Stimulated activated CD8-positive, alpha-beta memory T cell treated with anti-CD3 and anti-CD28 coated beads, Interleukin-12 subunit alpha, Interleukin-12 subunit beta, amount 100 ng/mL, for 1 hour (primary cell): ENCODE results near the gene NT5DC2.

ENCODE experiments used
- DNase-seq: peaks from one replicate; pipeline ENCODE4 v3.0.0-alpha.2; 2020; ENCODE audit warnings: low read depth

The NT5DC2 gene

GRCh38 chr3:52524752-52525679, 8.6 kb downstream of the NT5DC2 start:
- no peak for DNase-seq

GRCh38 chr3:52524258-52524751, 9.4 kb downstream of the NT5DC2 start:
- DNase-seq, result no peak

GRCh38 chr3:52523386-52524257, 10.0 kb downstream of the NT5DC2 start:
- no peak for DNase-seq

GRCh38 chr3:52522651-52523251, 10.9 kb downstream of the NT5DC2 start:
- DNase-seq, result no peak

- DNase-seq, result no peak
Observed at GRCh38 chr3:52521881-52522650, 11.6 kb downstream of the NT5DC2 start.

- no peak for DNase-seq
Observed at GRCh38 chr3:52521488-52521824, 12.2 kb downstream of the NT5DC2 start.

- DNase-seq, result no peak
Observed at GRCh38 chr3:52520716-52521487, 12.8 kb downstream of the NT5DC2 start.

GRCh38 chr3:52520141-52520667, 13.5 kb downstream of the NT5DC2 start:
- no peak for DNase-seq

GRCh38 chr3:52519445-52520140, 14.1 kb downstream of the NT5DC2 start:
- no peak for DNase-seq

GRCh38 chr3:52518723-52519444, 14.8 kb downstream of the NT5DC2 start:
- DNase-seq, result no peak

- DNase-seq, result no peak
Observed at GRCh38 chr3:52517796-52518722, 15.6 kb downstream of the NT5DC2 start.

- no peak for DNase-seq
Observed at GRCh38 chr3:52516509-52517195, 17.0 kb downstream of the NT5DC2 start.

GRCh38 chr3:52515192-52515591, 18.5 kb downstream of the NT5DC2 start:
- DNase-seq, result no peak

- DNase-seq, result no peak
Observed at GRCh38 chr3:52514576-52514975, 19.1 kb downstream of the NT5DC2 start.

- DNase-seq, result no peak
Observed at GRCh38 chr3:52513281-52513680, 20.4 kb downstream of the NT5DC2 start.

- no peak for DNase-seq
Observed at GRCh38 chr3:52512727-52513126, 20.9 kb downstream of the NT5DC2 start.

GRCh38 chr3:52512105-52512504, 21.6 kb downstream of the NT5DC2 start:
- no peak for DNase-seq

- no peak for DNase-seq
Observed at GRCh38 chr3:52511509-52511908, 22.1 kb downstream of the NT5DC2 start.
